Uterus (tissue), 2 donors: ENCODE measurements around the gene JPH4.

Experiments
- POLR2A ChIP-seq, 2 donors: fragments of 450-650 bp; IDR thresholded peaks; one replicate each; pipeline ENCODE4 v1.6.1; 2016; ENCODE audit warnings: antibody characterized with exemption in 2 of 2, mild to moderate bottlenecking in 1 of 2, moderate library complexity in 1 of 2
- TF ChIP-seq, protein P1 (sequence below), 4 experiments: fragments of 200-600 bp in 2 of 4; fragments of 450-650 bp in 2 of 4; sonication (generic) in 2 of 4; IDR thresholded peaks; one replicate each; pipeline ENCODE4 v1.5.1; 2016 to 2019; ENCODE audit warnings: antibody characterized with exemption in 4 of 4, mild to moderate bottlenecking in 2 of 4, moderate library complexity in 1 of 4

DNA sequence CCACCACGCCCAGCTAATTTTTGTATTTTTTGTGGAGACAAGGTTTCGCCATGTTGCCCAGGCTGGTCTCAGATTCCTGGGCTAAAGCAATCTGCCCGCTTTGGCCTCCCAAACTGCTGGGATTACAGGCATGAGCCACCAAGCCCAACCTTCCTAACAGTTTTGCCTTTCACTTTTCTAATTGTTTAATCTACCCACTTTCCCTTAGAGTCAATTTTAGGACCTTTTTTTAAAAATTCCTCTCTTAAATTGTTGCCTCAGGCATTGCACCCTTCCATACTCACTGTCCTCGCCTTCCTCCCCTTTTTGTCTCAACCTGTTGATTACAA, 38.5 kb downstream of the JPH4 start:
- TF ChIP-seq, protein P1, sequence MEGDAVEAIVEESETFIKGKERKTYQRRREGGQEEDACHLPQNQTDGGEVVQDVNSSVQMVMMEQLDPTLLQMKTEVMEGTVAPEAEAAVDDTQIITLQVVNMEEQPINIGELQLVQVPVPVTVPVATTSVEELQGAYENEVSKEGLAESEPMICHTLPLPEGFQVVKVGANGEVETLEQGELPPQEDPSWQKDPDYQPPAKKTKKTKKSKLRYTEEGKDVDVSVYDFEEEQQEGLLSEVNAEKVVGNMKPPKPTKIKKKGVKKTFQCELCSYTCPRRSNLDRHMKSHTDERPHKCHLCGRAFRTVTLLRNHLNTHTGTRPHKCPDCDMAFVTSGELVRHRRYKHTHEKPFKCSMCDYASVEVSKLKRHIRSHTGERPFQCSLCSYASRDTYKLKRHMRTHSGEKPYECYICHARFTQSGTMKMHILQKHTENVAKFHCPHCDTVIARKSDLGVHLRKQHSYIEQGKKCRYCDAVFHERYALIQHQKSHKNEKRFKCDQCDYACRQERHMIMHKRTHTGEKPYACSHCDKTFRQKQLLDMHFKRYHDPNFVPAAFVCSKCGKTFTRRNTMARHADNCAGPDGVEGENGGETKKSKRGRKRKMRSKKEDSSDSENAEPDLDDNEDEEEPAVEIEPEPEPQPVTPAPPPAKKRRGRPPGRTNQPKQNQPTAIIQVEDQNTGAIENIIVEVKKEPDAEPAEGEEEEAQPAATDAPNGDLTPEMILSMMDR (IDR thresholded peaks at IDR 0.05): no peak
- no peak for TF ChIP-seq POLR2A (IDR thresholded peaks at IDR 0.05)
